Measurements from ENCODE around the gene RHBDF2. TPM values are rescaled to one million over a fixed set of nuclear protein-coding genes. Genes with fewer than 3 reads are reported as not detected.

Gene RHBDF2
- total RNA-seq, 1 experiment from 2014 or later: 33.0 TPM

GRCh38 chr17:76472258-76472645 lies 29.0 kb downstream of the RHBDF2 start:
- DNase-seq (ENCODE audit: low spot score): no peak
- ATAC-seq: no peak
- Mint-ChIP-seq H3K4me3 (no peak overlapping the region), H3K36me3 (peaks cover 4% of the 10 kb centered on the region; the same call in 1 of the 2 replicates), H3K9me3 (no peaks in the 10 kb centered on the region), H3K27ac (no peak overlapping the region), H3K27me3 (ENCODE audit: low read depth) (no peaks in the 10 kb centered on the region), H3K4me1 (no peaks in the 10 kb centered on the region)
- CTCF ChIA-PET: interaction anchor here (0.5 to 1.8 kb wide), 2 partner anchors 11 to 21 kb away, joined by 3 to 6 read pairs; no protein-coding TSS in a partner anchor
- POLR2A ChIA-PET: no interaction called here
- TF ChIP-seq ZNF219 (CRISPR knock-in tag; IDR thresholded peaks at IDR 0.05; ENCODE audit: borderline replicate concordance) (no peak), ZNF671 (CRISPR knock-in tag; IDR thresholded peaks at IDR 0.05) (no peak), CREM (CRISPR knock-in tag; IDR thresholded peaks at IDR 0.05) (no peak), ZNF423 (CRISPR knock-in tag; IDR thresholded peaks at IDR 0.05) (no peak), NR1H2 (CRISPR knock-in tag; IDR thresholded peaks at IDR 0.05) (no peak), ELF4 (CRISPR knock-in tag; IDR thresholded peaks at IDR 0.05; ENCODE audit: low read depth) (no peak), GTF2I (CRISPR knock-in tag; conservative IDR thresholded peaks at IDR 0.05) (no peak), ZNF263 (CRISPR knock-in tag; IDR thresholded peaks at IDR 0.05; ENCODE audit: low read depth) (no peak)
- TF ChIP-seq, protein P1, sequence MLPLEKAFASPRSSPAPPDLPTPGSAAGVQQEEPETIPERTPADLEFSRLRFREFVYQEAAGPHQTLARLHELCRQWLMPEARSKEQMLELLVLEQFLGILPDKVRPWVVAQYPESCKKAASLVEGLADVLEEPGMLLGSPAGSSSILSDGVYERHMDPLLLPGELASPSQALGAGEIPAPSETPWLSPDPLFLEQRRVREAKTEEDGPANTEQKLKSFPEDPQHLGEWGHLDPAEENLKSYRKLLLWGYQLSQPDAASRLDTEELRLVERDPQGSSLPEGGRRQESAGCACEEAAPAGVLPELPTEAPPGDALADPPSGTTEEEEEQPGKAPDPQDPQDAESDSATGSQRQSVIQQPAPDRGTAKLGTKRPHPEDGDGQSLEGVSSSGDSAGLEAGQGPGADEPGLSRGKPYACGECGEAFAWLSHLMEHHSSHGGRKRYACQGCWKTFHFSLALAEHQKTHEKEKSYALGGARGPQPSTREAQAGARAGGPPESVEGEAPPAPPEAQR (CRISPR knock-in tag; IDR thresholded peaks at IDR 0.05): no peak
- TF ChIP-seq, protein P2, sequence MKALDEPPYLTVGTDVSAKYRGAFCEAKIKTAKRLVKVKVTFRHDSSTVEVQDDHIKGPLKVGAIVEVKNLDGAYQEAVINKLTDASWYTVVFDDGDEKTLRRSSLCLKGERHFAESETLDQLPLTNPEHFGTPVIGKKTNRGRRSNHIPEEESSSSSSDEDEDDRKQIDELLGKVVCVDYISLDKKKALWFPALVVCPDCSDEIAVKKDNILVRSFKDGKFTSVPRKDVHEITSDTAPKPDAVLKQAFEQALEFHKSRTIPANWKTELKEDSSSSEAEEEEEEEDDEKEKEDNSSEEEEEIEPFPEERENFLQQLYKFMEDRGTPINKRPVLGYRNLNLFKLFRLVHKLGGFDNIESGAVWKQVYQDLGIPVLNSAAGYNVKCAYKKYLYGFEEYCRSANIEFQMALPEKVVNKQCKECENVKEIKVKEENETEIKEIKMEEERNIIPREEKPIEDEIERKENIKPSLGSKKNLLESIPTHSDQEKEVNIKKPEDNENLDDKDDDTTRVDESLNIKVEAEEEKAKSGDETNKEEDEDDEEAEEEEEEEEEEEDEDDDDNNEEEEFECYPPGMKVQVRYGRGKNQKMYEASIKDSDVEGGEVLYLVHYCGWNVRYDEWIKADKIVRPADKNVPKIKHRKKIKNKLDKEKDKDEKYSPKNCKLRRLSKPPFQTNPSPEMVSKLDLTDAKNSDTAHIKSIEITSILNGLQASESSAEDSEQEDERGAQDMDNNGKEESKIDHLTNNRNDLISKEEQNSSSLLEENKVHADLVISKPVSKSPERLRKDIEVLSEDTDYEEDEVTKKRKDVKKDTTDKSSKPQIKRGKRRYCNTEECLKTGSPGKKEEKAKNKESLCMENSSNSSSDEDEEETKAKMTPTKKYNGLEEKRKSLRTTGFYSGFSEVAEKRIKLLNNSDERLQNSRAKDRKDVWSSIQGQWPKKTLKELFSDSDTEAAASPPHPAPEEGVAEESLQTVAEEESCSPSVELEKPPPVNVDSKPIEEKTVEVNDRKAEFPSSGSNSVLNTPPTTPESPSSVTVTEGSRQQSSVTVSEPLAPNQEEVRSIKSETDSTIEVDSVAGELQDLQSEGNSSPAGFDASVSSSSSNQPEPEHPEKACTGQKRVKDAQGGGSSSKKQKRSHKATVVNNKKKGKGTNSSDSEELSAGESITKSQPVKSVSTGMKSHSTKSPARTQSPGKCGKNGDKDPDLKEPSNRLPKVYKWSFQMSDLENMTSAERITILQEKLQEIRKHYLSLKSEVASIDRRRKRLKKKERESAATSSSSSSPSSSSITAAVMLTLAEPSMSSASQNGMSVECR (CRISPR knock-in tag; IDR thresholded peaks at IDR 0.05; ENCODE audit: borderline replicate concordance): no peak
- TF ChIP-seq, protein P3, sequence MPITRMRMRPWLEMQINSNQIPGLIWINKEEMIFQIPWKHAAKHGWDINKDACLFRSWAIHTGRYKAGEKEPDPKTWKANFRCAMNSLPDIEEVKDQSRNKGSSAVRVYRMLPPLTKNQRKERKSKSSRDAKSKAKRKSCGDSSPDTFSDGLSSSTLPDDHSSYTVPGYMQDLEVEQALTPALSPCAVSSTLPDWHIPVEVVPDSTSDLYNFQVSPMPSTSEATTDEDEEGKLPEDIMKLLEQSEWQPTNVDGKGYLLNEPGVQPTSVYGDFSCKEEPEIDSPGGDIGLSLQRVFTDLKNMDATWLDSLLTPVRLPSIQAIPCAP (CRISPR knock-in tag; IDR thresholded peaks at IDR 0.05): no peak

DNA sequence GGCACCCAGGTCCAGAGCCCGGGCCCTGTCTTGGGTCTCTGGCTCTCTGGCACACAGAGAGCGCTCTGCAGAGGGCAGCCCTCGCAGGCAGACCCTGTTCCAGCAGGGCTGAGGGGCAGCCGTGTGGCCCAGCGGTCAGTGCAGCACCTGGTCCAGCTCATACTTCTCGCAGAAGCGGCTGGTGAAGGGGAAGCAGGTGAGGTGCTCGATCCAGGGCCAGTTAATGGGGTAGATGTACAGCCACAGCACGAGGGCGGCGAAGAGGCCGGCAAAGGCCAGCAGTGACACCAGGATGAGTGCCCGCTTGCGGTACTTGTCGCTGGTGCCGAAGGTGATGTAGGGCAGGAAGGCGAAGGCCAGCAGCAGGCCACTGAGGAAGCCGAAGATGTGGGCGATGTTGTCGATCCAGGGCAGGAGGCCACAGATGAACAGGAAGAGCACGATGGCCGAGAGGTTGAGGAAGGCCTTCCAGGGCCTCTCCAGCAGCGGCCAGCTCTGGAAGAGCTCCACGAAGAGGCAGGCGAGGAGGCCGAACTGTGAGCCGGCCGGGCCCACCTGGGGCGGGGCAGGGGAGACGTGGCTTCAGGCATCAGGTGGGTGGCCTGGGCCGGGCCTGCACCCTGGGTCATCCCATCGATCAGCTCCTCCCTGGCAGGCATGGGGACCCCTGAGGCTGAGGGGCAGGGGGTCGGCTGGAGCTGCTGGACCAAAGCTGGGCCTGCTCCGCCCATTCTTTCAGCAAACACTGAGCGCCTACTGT lies 29.5 kb downstream of the RHBDF2 start:
- ATAC-seq (no peak), DNase-seq (ENCODE audit: low spot score) (no peak)
- Mint-ChIP-seq H3K27me3 (ENCODE audit: low read depth) (no peaks in the 10 kb centered on the region), H3K36me3 (peaks cover 4% of the 10 kb centered on the region; the same call in 1 of the 2 replicates), H3K27ac (no peak overlapping the region), H3K4me1 (0 out of 2 replicates have a peak, but pooled peaks cover 2% of the 10 kb centered on the region), H3K4me3 (no peak overlapping the region), H3K9me3 (no peaks in the 10 kb centered on the region)
- POLR2A ChIA-PET: no interaction called here
- CTCF ChIA-PET: interaction anchor here (1.1 to 1.8 kb wide), 3 partner anchors 13 to 32 kb away, joined by 3 to 6 read pairs (median 5); no protein-coding TSS in a partner anchor
- no peak for TF ChIP-seq SOX15 (CRISPR knock-in tag; IDR thresholded peaks at IDR 0.05)
- no peak for TF ChIP-seq ZNF396 (CRISPR knock-in tag; IDR thresholded peaks at IDR 0.05; ENCODE audit: borderline replicate concordance)
- TF ChIP-seq AR (CRISPR knock-in tag; IDR thresholded peaks at IDR 0.05): no peak
- no peak for TF ChIP-seq ZNF121 (CRISPR knock-in tag; IDR thresholded peaks at IDR 0.05)
- TF ChIP-seq CREB1 (CRISPR knock-in tag; IDR thresholded peaks at IDR 0.05): no peak
- no peak for TF ChIP-seq USF2 (CRISPR knock-in tag; IDR thresholded peaks at IDR 0.05)
- TF ChIP-seq ZNF263 (CRISPR knock-in tag; IDR thresholded peaks at IDR 0.05; ENCODE audit: low read depth): no peak
- TF ChIP-seq PRRX2 (CRISPR knock-in tag; IDR thresholded peaks at IDR 0.05): no peak
- no peak for TF ChIP-seq E2F5 (CRISPR knock-in tag; IDR thresholded peaks at IDR 0.05)
- no peak for TF ChIP-seq ATF3 (CRISPR knock-in tag; conservative IDR thresholded peaks at IDR 0.05)
- no peak for TF ChIP-seq ETV6 (CRISPR knock-in tag; IDR thresholded peaks at IDR 0.05)
- TF ChIP-seq ELF4 (CRISPR knock-in tag; IDR thresholded peaks at IDR 0.05; ENCODE audit: low read depth): no peak
- TF ChIP-seq ZNF317 (CRISPR knock-in tag; IDR thresholded peaks at IDR 0.05; ENCODE audit: borderline replicate concordance, low read depth): no peak
- no peak for TF ChIP-seq FOXP1 (CRISPR knock-in tag; IDR thresholded peaks at IDR 0.05; ENCODE audit: borderline replicate concordance)
- TF ChIP-seq MYBL2 (CRISPR knock-in tag; IDR thresholded peaks at IDR 0.05): no peak

Data from WTC11 (cell line).